ENCODE results near the gene F10.

Gene F10

GRCh38 chr13:113117335-113117872 lies 5.2 kb upstream of the F10 start:
- no peak for DNase-seq (ENCODE audit: low read depth)

- no peak for DNase-seq (ENCODE audit: low read depth)
Observed at GRCh38 chr13:113117911-113118260, 4.7 kb upstream of the F10 start.

- no peak for DNase-seq (ENCODE audit: low read depth)
Observed at GRCh38 chr13:113118261-113119021, 4.2 kb upstream of the F10 start.

DNA sequence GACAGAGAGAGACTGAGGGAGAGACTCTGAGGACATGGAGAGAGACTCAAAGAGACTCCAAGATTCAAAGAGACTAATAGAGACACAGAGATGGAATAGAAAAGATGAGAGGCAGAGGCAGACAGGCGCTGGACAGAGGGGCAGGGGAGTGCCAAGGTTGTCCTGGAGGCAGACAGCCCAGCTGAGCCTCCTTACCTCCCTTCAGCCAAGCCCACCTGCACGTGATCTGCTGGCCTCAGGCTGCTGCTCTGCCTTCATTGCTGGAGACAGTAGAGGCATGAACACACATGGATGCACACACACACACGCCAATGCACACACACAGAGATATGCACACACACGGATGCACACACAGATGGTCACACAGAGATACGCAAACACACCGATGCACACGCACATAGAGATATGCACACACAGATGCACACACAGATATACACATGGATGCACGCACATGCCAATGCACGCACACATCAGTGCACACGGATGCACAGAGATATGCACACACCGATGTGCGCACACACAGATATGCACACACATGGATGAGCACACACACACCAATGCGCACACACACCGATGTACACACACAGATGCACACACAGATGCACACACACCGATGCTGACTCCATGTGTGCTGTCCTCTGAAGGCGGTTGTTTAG lies 3.3 kb upstream of the F10 start:
- no peak for DNase-seq (ENCODE audit: low read depth)

DNA sequence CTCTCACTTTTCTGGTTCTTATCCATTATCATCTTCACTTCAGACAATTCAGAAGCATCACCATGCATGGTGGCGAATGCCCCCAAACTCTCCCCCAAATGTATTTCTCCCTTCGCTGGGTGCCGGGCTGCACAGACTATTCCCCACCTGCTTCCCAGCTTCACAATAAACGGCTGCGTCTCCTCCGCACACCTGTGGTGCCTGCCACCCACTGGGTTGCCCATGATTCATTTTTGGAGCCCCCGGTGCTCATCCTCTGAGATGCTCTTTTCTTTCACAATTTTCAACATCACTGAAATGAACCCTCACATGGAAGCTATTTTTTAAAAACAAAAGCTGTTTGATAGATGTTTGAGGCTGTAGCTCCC lies 2.8 kb upstream of the F10 start:
- no peak for DNase-seq (ENCODE audit: low read depth)

GRCh38 chr13:113120300-113121182 lies 2.1 kb upstream of the F10 start:
- no peak for DNase-seq (ENCODE audit: low read depth)

DNA sequence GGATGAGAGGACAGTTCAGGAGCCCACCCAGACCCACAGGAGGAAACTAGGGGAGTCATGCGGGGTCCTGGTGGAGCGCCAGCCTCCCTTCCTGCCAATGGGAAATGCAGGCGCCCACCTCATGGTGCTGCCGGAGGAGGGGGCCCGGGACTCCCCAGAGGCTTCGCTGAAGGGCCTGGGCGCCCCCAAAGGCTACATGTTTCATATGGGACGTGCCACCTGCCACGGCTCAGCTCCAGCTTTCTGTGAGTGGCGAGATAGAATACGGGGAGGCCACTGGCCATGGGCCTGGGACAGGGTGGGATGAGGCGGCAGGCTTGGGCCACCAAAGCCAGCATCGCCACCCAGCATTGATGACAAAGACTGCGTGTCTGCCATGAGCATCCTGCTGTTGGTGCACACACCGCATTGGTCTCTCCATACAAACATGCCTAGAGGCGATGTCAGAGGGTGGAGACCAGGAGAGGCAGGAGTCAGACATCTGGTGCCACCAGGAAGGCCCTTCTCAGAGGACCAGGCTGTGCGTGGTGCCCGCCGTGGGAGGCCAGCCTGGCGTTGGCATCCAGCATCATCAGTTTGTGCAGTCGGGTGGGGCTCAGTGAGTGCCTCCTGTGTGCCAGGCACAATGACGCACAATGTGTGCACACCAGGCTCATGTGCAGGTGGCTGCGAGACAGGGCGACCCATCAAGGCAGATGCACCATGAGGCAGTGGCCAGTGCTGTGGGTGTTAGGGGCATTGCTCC lies 1.2 kb upstream of the F10 start:
- DNase-seq (ENCODE audit: low read depth) = no peak

DNA sequence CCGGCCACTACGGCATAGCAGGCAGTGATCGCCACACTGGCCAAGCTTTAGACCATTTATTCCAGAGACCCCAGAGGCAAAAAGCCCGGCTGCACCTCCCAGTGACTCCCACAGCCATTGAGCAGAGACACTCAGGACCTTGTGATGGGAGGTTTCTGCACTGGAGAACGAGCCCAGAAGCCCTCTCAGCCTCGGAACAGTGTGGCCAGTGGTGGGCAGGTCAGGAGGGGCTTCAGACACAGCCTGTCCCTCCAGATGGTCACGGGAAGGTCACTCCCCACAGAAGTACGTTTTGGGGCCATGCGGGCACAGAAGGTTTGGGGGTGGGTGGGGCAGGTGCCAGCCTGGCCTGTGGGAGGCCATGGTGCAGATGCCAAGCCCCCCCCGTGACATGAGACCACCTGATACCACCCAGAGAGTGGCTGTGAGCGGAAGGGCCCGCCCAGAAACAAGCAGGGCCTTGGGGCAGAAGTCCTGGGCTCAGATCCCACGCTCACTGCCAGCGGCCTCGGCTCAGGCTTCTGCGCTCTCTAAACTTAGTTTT lies 599 bp upstream of the F10 start:
- no peak for DNase-seq (ENCODE audit: low read depth)

- no peak for DNase-seq (ENCODE audit: low read depth)
Observed at GRCh38 chr13:113123226-113124201, 915 bp downstream of the F10 start.

DNA sequence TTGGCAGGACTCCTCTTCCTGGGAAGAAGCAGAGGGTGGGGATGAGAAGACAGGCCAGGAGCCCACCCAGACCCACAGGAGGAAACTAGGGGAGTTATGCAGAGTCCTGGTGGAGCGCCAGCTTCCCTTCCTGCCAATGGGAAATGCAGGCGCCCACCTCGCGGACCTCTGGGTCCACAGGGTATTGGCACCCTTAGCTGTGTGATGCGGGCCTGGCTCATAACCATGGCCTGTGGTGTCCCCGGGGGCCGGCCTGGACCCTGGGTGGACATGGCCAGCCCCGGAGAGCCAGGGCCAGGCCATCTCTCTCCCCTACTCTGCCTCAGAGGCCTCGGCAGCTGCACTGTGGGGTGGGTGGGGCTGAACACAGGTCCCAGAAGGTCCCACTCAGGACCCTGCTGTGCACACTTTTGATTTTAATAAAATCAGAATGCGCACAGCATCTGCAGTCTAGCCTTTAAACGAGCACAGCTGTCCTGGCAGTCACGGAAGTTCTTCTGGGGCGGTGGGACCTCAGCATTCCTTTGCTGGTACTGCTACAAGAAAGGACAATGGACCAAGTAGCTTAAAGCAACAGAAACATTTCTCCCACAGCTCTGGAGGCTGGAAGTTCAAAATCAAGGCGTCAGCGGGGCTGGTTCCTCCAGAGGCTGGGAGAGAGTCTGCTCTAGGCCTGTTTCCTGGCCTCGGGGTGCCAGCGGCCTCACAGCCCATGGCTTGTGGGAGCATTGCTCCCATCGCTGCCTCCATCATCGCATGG lies 1.8 kb downstream of the F10 start:
- DNase-seq (ENCODE audit: low read depth) = no peak

DNA sequence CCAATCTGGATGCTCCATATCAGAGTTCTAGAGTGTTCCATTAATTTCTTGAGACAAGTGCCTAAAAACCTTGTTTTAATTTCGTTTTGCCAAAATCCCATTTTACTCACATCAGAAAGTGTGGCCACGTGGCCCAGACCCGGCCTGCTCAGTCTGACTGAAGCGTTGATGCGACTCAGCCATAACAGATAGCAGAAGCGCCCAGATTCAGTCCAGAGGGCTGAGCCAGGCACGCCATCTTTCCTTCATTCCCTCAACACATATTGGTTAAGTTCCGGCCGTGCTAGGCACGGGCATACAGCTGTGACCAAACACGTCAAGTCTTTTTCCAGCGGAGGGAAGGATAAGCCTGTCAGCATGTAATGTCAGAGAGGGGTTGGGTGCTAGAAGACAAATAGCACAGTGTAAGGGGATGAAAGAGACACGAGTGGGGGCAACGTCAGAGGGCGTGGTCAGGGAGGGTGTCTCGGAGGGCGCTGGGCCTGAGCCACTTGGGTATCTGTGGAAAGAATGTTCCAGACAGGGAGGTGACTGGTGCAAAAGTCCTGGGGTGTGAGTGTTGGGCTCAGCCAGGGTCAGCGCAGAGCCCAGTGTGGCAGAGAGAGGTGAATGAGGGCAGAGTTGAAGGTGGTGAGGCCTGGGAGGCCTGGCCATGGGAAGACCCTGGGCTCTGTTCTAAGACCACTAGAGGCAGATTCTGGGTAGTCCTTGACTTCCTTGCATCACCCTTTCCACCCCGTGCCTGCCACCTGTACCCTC lies 3.1 kb downstream of the F10 start:
- DNase-seq (ENCODE audit: low read depth) = no peak

GRCh38 chr13:113126265-113127150 lies 3.9 kb downstream of the F10 start:
- no peak for DNase-seq (ENCODE audit: low read depth)

DNA sequence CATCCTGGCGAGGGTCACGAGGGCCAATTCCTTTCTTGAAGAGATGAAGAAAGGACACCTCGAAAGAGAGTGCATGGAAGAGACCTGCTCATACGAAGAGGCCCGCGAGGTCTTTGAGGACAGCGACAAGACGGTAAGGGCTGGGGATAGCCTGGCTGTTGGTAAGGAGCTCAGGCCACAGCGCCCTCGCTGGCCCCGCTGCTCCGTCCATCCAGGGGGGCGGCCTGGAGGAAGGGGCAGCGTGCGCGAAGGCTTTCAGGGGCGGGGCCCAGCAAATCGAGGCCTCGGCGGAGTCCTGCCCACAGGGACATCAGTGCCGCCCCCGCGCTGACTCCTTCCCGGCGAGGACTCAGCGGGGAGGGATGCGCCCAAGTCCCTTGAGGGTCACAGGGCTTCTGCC lies 6.9 kb downstream of the F10 start:
- no peak for DNase-seq (ENCODE audit: low read depth)

DNA sequence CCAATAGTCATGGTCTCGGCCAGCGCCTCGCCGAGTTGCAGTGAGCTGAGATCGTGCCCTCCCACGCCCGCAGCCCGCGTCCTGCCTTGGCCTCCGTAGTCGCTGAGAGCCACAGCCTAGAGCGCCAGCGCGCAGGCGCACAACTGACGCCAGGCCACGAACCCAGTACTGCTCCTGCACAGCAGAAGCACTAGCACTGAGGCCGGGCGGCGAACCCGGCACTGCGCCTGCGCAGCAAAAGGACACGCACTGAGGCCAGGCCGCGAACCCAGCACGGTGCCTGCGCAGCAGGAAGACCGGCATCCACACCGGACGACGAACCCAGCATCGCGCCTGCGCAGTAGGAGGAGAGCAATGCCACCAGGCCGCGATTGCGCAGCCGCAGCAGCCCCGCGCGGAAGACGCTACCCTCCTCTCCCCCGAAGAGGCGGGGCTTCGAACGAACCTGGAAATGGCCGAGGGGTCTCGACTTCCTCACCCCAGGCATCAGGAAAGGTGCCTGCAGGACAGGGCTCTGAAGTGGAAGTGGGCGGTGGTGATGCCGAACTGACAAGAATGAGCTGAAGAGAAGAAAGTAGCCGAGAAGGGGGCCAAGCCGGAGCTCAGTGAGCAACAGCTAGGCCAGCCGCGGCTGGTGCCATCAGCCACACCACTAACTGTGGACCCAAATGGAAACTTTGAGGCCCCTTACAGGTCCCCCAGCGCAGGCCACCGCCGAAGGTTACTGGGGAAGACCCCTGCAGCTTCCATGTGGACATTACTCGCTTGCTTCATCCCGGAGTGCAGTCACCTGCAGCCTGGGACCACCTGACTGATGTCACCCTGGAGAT lies 7.5 kb downstream of the F10 start:
- DNase-seq (ENCODE audit: low read depth) = no peak

DNA sequence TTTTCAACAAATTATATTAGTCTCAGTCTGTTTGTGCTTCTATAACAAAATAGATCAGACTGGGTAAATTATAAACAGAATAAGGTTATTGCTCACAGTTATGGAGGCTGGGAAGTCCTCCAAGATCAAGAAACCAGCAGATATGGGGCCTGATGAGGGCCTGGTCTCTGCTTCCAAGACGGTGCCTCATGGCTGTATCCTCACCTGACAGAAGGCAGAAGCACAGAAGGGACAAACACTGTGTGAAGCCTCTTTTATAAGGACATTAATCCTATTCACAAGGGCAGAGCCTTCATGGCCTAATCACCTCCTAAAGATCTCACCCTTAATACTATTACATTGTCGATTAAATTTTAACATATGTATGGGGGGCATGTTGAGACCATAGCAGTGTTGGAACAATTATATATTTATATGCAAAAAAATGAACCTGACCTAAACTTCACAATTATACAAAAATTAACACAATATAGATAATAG lies 12.7 kb downstream of the F10 start:
- DNase-seq (ENCODE audit: low read depth) = no peak

DNA sequence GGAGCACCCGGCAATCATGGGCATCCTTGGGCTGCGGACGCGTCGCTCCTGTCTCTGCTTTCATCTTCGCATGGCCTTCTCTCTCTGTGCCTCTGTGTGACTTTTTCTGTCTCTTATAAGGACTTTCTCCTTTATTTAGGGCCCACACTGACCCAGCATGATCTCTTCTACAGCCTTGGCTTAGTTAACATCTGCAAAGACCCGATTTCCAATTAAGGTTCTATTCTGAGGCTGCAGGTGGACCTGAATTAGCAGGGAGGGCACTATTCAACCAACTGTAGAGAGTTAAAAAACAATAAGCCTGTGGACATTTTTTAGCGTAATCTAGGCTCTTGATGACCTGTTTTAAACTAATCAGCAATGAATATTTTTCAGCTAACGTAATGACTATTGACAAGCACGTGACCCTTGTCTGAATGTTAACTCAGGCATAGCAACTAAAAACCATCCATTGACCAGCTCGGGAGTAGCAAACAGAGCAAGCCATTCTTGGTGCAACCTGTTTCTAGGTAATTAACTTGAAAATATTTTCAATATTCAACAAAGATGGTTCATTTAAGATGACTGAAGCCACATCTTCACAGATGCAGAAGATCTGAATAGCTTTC lies 15.2 kb downstream of the F10 start:
- no peak for DNase-seq (ENCODE audit: low read depth)
